ENCODE results near the gene PPP2R1B. TPM values are rescaled to one million over a fixed set of nuclear protein-coding genes. Genes with fewer than 3 reads are reported as not detected.

PPP2R1B gene
- polyA plus RNA-seq, 2 donors: 6.3 to 9.5 TPM

DNA sequence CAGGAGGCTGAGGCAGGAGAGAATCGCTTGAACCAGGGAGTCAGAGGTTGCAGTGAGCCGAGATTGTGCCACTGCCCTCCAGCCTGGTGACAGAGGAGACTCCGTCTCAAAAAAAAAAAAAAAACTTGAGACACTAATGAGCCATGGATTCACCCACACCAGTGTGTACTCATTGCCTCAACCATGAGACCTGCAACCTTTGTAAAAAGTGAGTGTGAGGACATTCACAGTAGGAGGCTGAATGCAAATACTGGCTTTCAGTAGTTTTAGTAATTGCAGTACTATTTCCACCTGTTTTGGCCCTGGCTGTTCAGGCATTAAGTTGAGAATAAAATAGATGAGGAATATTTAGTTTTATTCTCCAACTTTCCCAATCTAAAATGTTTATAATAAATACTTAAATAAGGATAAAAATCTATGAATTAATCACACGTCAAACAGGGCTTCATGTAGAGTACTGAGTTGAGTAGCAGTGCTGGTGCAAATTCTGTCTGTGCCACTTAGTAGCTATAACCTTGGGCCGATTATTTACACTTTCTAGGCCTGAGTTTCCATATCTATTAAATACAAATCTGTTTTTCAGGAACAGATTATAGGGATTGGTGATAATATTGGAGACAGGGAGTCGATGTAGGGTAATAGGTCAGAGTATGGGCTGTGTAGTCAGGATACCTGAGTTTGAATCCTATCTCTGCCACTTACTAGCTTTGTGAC is 72.8 kb downstream of the PPP2R1B start:
- H3K27ac ChIP-seq (ENCODE audit: low read depth in 2 of 2, low read length in 1 of 2): no peak overlapping the region
- 81 to 95% methylated on average over 6 of the region's 6 CpGs for WGBS, 2 donors
- no peaks in the 10 kb centered on the region for H3K36me3 ChIP-seq (ENCODE audit: control insufficient read depth in 2 of 2, insufficient read depth in 2 of 2, low read length in 1 of 2)
- H3K4me3 ChIP-seq (ENCODE audit: low read depth in 1 of 2, low read length in 2 of 2): no peak overlapping the region
- H3K27me3 ChIP-seq (ENCODE audit: control insufficient read depth in 1 of 2, insufficient read depth in 2 of 2, low read length in 2 of 2): no peaks in the 10 kb centered on the region
- no peaks in the 10 kb centered on the region for H3K9me3 ChIP-seq (ENCODE audit: control insufficient read depth in 2 of 2, insufficient read depth in 1 of 2, low read depth in 1 of 2, low read length in 1 of 2)
- H3K4me1 ChIP-seq (ENCODE audit: control insufficient read depth in 2 of 2, insufficient read depth in 2 of 2, low read length in 1 of 2): no peaks in the 10 kb centered on the region

DNA sequence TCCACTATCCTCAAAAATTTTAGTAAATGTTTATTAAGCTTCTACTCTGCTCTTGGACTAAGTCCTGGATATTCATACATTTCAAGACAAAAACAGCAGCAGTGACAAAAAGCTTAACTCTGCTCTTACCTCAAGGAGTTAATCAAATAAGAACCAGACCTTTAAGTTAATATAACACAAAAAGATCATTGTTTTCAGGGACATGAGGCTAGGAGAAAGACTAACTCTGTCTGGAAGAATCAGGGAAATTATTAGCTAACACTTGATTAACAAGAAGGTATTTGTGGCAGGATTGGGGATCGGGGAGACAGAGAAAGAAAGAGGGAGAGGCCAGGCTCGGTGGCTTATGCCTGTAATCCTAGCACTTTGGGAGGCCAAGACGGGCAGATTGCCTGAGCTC is 74.4 kb downstream of the PPP2R1B start:
- Histone ChIP-seq H3K36me3 (ENCODE audit: control insufficient read depth in 2 of 2, insufficient read depth in 2 of 2, low read length in 1 of 2) (no peaks in the 10 kb centered on the region), H3K27ac (ENCODE audit: low read depth in 2 of 2, low read length in 1 of 2) (no peak overlapping the region), H3K27me3 (ENCODE audit: control insufficient read depth in 1 of 2, insufficient read depth in 2 of 2, low read length in 2 of 2) (no peaks in the 10 kb centered on the region), H3K9me3 (ENCODE audit: control insufficient read depth in 2 of 2, insufficient read depth in 1 of 2, low read depth in 1 of 2, low read length in 1 of 2) (no peaks in the 10 kb centered on the region), H3K4me3 (ENCODE audit: low read depth in 1 of 2, low read length in 2 of 2) (no peak overlapping the region), H3K4me1 (ENCODE audit: control insufficient read depth in 2 of 2, insufficient read depth in 2 of 2, low read length in 1 of 2) (no peaks in the 10 kb centered on the region)
- WGBS, 2 donors: 74 to 89% methylated on average over 3 of the region's 3 CpGs

DNA sequence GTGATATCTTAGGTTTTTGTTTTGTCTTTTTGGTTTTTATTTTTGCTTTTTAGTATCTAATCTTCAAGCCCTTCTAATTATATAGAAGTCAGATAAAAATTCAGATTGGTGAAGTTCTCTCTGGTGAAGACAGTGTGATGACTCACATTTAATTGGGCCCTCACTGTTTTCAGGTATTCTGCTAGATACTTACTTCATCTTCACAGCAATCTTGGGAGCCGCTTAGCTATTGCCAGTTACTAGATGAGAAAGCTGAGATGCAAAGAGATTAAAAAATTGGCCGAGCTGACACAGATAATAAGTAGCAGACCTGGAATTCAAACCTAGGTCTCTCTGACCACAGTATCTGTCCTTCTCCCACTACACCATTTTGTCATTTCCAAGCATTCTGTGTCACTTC is 75.0 kb downstream of the PPP2R1B start:
- 97% methylated on average over 2 of the region's 2 CpGs for WGBS, 2 donors
- Histone ChIP-seq H3K27me3 (ENCODE audit: control insufficient read depth in 1 of 2, insufficient read depth in 2 of 2, low read length in 2 of 2) (no peaks in the 10 kb centered on the region), H3K4me3 (ENCODE audit: low read depth in 1 of 2, low read length in 2 of 2) (no peak overlapping the region), H3K27ac (ENCODE audit: low read depth in 2 of 2, low read length in 1 of 2) (no peak overlapping the region), H3K9me3 (ENCODE audit: control insufficient read depth in 2 of 2, insufficient read depth in 1 of 2, low read depth in 1 of 2, low read length in 1 of 2) (no peaks in the 10 kb centered on the region), H3K36me3 (ENCODE audit: control insufficient read depth in 2 of 2, insufficient read depth in 2 of 2, low read length in 1 of 2) (no peaks in the 10 kb centered on the region), H3K4me1 (ENCODE audit: control insufficient read depth in 2 of 2, insufficient read depth in 2 of 2, low read length in 1 of 2) (no peaks in the 10 kb centered on the region)

DNA sequence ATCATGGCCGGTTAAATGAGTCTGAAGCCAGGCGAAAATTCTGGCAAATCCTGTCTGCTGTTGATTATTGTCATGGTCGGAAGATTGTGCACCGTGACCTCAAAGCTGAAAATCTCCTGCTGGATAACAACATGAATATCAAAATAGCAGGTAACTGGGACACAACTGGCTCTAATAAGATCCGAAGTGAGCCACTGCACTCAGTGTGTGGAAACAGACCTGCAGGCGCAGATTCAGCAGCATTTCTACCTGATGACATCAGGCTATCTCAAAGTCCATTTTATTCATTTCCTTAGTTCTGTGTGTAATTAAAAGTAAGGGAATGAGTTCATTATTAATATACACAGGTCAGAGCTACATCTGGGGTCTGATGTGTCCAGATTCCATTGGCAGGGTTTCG is 78.2 kb downstream of the PPP2R1B start:
- Histone ChIP-seq H3K36me3 (ENCODE audit: control insufficient read depth in 2 of 2, insufficient read depth in 2 of 2, low read length in 1 of 2) (no peaks in the 10 kb centered on the region), H3K4me3 (ENCODE audit: low read depth in 1 of 2, low read length in 2 of 2) (no peak overlapping the region), H3K27me3 (ENCODE audit: control insufficient read depth in 1 of 2, insufficient read depth in 2 of 2, low read length in 2 of 2) (no peaks in the 10 kb centered on the region), H3K27ac (ENCODE audit: low read depth in 2 of 2, low read length in 1 of 2) (no peak overlapping the region), H3K9me3 (ENCODE audit: control insufficient read depth in 2 of 2, insufficient read depth in 1 of 2, low read depth in 1 of 2, low read length in 1 of 2) (no peaks in the 10 kb centered on the region), H3K4me1 (ENCODE audit: control insufficient read depth in 2 of 2, insufficient read depth in 2 of 2, low read length in 1 of 2) (no peaks in the 10 kb centered on the region)
- 85 to 93% methylated on average over 7 of the region's 7 CpGs for WGBS, 2 donors

DNA sequence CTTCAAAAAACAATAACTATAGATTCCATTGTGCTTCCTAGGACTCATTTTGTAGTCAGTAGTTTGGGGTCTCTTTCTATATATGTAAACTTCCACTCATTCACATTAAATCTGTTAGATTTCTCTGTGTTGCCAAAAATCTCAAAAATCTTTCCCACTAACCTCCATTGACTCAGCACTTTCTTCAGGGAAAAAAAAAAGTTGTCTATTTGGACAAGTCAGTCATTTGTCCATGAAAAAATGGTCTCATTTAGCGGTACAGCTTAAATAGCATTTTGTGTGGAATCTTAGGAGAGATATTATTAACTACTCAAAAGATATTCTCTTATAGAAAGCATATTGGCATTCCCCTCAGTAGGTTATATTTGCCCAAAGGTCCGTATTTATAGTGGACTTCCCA is 81.9 kb downstream of the PPP2R1B start:
- Histone ChIP-seq H3K9me3 (ENCODE audit: control insufficient read depth in 2 of 2, insufficient read depth in 1 of 2, low read depth in 1 of 2, low read length in 1 of 2) (no peaks in the 10 kb centered on the region), H3K27ac (ENCODE audit: low read depth in 2 of 2, low read length in 1 of 2) (no peak overlapping the region), H3K36me3 (ENCODE audit: control insufficient read depth in 2 of 2, insufficient read depth in 2 of 2, low read length in 1 of 2) (no peaks in the 10 kb centered on the region), H3K4me3 (ENCODE audit: low read depth in 1 of 2, low read length in 2 of 2) (no peak overlapping the region), H3K27me3 (ENCODE audit: control insufficient read depth in 1 of 2, insufficient read depth in 2 of 2, low read length in 2 of 2) (no peaks in the 10 kb centered on the region), H3K4me1 (ENCODE audit: control insufficient read depth in 2 of 2, insufficient read depth in 2 of 2, low read length in 1 of 2) (no peaks in the 10 kb centered on the region)
- 94 to 95% methylated on average over 2 of the region's 2 CpGs for WGBS, 2 donors

DNA sequence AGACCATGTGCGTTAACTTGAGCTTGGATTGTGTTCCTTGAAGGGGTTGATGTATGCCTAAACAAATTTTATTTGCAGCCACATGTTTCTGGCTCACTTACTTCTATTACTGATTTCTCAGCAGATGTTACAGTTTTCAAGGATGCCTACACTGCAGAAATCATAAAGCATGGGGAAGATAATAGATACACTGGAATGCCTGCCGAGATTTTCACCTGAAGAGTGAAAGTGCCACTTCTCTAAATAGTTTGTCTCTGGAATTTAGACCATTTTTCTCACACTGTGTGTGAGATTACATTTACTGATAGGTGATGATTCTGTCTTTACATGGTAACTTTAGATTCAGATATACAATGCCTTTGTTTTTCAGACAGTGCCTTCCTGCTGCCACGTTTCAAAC is 82.4 kb downstream of the PPP2R1B start:
- H3K27me3 ChIP-seq (ENCODE audit: control insufficient read depth in 1 of 2, insufficient read depth in 2 of 2, low read length in 2 of 2): no peaks in the 10 kb centered on the region
- no peaks in the 10 kb centered on the region for H3K36me3 ChIP-seq (ENCODE audit: control insufficient read depth in 2 of 2, insufficient read depth in 2 of 2, low read length in 1 of 2)
- no peaks in the 10 kb centered on the region for H3K9me3 ChIP-seq (ENCODE audit: control insufficient read depth in 2 of 2, insufficient read depth in 1 of 2, low read depth in 1 of 2, low read length in 1 of 2)
- no peak overlapping the region for H3K27ac ChIP-seq (ENCODE audit: low read depth in 2 of 2, low read length in 1 of 2)
- H3K4me3 ChIP-seq (ENCODE audit: low read depth in 1 of 2, low read length in 2 of 2): no peak overlapping the region
- 91 to 94% methylated on average over 3 of the region's 3 CpGs for WGBS, 2 donors
- no peaks in the 10 kb centered on the region for H3K4me1 ChIP-seq (ENCODE audit: control insufficient read depth in 2 of 2, insufficient read depth in 2 of 2, low read length in 1 of 2)

DNA sequence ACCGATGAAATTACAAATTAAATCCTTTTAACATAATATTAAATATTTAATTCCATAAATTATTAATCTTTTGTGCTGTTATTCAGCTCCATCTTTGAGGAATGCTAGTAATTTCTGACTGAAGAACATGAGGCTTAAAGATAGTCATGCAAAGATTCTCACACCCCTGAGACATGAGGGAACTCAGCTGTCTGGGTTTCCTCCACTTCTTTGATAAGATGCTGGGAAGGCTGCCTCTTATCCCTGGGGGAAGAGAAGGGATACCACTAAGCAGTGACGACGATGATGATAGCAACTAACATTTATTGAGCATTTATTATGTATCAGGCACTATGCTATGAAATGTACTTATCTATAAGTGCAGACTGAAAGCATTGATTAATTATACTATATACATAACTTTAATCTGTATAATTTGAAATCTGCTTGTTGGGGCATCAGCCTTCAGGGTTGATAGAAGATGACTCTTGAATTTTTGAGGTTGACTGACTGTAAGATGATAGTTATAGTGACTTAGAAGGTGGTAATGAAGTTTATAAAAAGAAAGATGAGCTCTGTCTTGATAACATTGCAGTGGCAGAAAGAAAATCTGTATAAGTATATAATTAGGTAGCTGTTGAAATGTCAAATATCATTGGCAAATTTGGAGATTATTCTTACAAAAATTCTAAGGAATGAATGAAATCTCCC is 85.6 kb downstream of the PPP2R1B start:
- WGBS, 2 donors: 92 to 94% methylated on average over 3 of the region's 3 CpGs
- no peak overlapping the region for H3K4me3 ChIP-seq (ENCODE audit: low read depth in 1 of 2, low read length in 2 of 2)

More for the DNA sequence above, 85.6 kb downstream of the PPP2R1B start:
- no peaks in the 10 kb centered on the region for H3K9me3 ChIP-seq (ENCODE audit: control insufficient read depth in 2 of 2, insufficient read depth in 1 of 2, low read depth in 1 of 2, low read length in 1 of 2)
- H3K27me3 ChIP-seq (ENCODE audit: control insufficient read depth in 1 of 2, insufficient read depth in 2 of 2, low read length in 2 of 2): no peaks in the 10 kb centered on the region
- H3K4me1 ChIP-seq (ENCODE audit: control insufficient read depth in 2 of 2, insufficient read depth in 2 of 2, low read length in 1 of 2): no peaks in the 10 kb centered on the region
- H3K36me3 ChIP-seq (ENCODE audit: control insufficient read depth in 2 of 2, insufficient read depth in 2 of 2, low read length in 1 of 2): no peaks in the 10 kb centered on the region
- no peak overlapping the region for H3K27ac ChIP-seq (ENCODE audit: low read depth in 2 of 2, low read length in 1 of 2)

Other genes with a start within 250 kb of the PPP2R1B start
- gene LAYN, start 225.7 kb downstream of the PPP2R1B start, polyA plus RNA-seq: 1 to 10 TPM; 1.4 to 2.9 TPM
- gene SIK2, start 163.9 kb downstream of the PPP2R1B start, polyA plus RNA-seq: 1 to 10 TPM; 2.7 to 2.8 TPM
- 10 to 100 TPM; 13.2 to 19.5 TPM for gene ALG9, start 105.2 kb upstream of the PPP2R1B start, polyA plus RNA-seq
- 1 to 10 TPM; 1.1 to 1.3 TPM for gene FDXACB1, start 112.8 kb upstream of the PPP2R1B start, polyA plus RNA-seq
- gene CFAP68, start 113.2 kb upstream of the PPP2R1B start, polyA plus RNA-seq: 10 to 100 TPM; 29.5 to 33.4 TPM
- 100 to 1,000 TPM in 1 of 2 donors, 10 to 100 TPM in 1; 89.6 to 173 TPM for gene CRYAB, start 145.4 kb upstream of the PPP2R1B start, polyA plus RNA-seq
- gene HSPB2, start 146.3 kb upstream of the PPP2R1B start, polyA plus RNA-seq: 1 to 10 TPM; 1.8 to 2.0 TPM
- gene C11orf52, start 152.5 kb upstream of the PPP2R1B start, polyA plus RNA-seq: 1 to 10 TPM; 6.5 to 6.6 TPM
- 1 to 10 TPM; 1.9 to 4.2 TPM for gene DIXDC1, start 171.0 kb upstream of the PPP2R1B start, polyA plus RNA-seq